GM21786 (cell line): ENCODE data around the gene OR2T29.
A peak's percentile ranks its signal among the peaks of the same experiment; 100 is the strongest.
"Not testable (repeated sequence)": the region's sequence is repeated elsewhere in the genome, so short reads cannot be mapped to it uniquely, and the experiment has no call there.

Experiments
- ATAC-seq: cut with Tn5 transposase; IDR thresholded peaks from one replicate; pipeline ENCODE4 v1.9.1; 2021; ENCODE audit not compliant: unreplicated experiment

Gene OR2T29, protein sequence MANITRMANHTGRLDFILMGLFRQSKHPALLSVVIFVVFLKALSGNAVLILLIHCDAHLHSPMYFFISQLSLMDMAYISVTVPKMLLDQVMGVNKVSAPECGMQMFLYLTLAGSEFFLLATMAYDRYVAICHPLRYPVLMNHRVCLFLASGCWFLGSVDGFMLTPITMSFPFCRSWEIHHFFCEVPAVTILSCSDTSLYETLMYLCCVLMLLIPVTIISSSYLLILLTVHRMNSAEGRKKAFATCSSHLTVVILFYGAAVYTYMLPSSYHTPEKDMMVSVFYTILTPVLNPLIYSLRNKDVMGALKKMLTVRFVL

GRCh38 chr1:248562672-248563071 is at the start of gene OR2T29:
Gene OR2T29, minus strand, starts transcription at chr1:248562772. Its CDS starts 3,281 bp downstream, at chr1:248559491.
- ATAC-seq: not testable (repeated sequence)

DNA sequence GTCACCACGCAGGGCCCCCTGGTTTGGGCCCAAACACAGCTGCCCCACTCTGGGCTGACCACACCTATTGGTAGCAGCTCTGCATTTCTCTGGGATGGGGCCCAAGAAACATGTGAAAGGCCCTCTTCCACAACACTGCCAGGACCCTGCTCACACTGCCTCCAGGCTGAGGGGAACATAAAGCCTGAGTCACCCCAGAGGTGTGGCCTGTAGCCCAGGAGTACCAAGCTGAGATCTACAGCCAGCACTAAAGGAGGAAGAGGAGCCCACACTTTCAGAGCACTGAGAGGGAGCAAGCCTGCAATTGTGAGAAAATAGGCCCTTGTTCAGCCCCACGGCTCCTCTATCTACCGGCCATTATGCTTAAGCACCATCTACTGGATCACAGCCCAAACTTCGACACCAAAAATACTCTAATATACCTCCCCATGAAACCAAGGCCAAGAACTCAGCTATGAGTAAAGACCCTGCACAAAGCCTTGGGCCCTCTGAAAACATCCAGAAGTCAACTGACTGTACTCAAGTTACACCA is 49.4 kb upstream of the OR2T29 start:
- ATAC-seq: no peak

DNA sequence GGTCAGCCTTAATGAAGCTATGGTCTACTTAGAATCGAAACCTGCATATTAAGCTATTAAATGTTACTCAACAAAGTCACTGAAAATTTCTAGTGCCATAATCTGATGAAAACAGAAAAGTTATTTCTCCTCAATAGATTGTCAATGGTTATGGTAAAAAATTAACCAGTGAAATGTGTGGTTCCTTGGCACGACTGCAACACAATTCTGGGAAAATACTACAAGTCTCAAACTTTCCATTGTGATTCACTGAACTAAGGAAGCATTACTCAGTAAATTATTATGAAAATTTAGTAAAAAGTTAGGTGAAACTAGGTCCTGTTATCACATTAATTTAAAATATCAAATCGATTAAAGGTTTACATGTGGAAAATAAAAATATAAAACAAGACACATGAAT is 47.7 kb upstream of the OR2T29 start:
- no peak for ATAC-seq

GRCh38 chr1:248599396-248599795 is 36.8 kb upstream of the OR2T29 start:
- ATAC-seq: no peak

- ATAC-seq: no peak
These were observed 35.0 kb upstream of the OR2T29 start, which contains the start of gene OR2T10 for GRCh38 chr1:248597589-248597988. Gene OR2T10, minus strand, starts transcription at chr1:248597700. Its CDS starts 3,932 bp downstream, at chr1:248593768.

- ATAC-seq: no peak
These were observed 34.0 kb upstream of the OR2T29 start for GRCh38 chr1:248596615-248597014.

- ATAC-seq: no peak
These were observed 30.7 kb upstream of the OR2T29 start for GRCh38 chr1:248593226-248593625.

GRCh38 chr1:248592655-248593054 is 30.1 kb upstream of the OR2T29 start:
- no peak for ATAC-seq

GRCh38 chr1:248590055-248590454 is 27.5 kb upstream of the OR2T29 start:
- no peak for ATAC-seq

- ATAC-seq: peak; percentile 77
These were observed 26.8 kb upstream of the OR2T29 start for GRCh38 chr1:248589334-248589733.

- no peak for ATAC-seq
These were observed 22.7 kb upstream of the OR2T29 start for GRCh38 chr1:248585266-248585665.

DNA sequence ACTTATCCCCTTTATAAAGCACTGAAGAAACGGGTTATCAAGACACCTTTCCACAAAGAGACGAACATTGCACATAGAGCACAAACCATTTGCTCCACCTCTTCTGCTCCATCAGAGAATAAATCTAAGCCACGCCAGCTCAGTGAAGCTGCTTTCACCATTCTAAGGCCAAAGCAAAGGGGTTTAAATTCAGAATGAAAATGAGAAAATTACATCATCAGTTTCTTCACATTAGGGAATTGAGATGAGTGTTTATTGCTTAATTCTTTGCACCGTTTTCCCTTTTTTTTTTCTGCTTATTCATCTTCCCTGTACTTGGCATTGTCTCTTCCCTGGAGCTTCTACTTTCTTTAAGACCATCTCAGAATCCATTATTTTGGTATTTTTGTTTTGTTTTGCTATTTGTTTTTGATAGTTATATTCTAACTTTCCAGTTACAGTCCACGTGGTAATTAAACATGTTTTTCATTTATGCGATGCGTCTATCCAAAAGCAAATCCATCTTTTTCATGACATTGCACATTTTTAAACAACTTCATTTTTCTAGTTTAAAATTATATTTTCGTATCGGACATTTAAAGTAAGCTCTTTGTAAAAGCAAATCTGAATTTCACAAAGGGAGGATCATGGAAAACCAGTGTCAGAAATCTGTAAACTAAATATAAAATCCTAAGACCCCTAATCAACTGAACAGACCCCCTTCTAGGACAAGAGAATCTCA is 13.8 kb upstream of the OR2T29 start:
- ATAC-seq: no peak

- ATAC-seq: not testable (repeated sequence)
These were observed 12.1 kb upstream of the OR2T29 start, which contains the start of gene OR2T34 for GRCh38 chr1:248574657-248575056. Gene OR2T34, minus strand, starts transcription at chr1:248574757. Its CDS starts 0 bp downstream, at chr1:248574757.

GRCh38 chr1:248573856-248574255 is 11.3 kb upstream of the OR2T29 start:
- ATAC-seq: not testable (repeated sequence)

- peak; percentile 43 for ATAC-seq
These were observed 9.5 kb upstream of the OR2T29 start for GRCh38 chr1:248572049-248572448.

DNA sequence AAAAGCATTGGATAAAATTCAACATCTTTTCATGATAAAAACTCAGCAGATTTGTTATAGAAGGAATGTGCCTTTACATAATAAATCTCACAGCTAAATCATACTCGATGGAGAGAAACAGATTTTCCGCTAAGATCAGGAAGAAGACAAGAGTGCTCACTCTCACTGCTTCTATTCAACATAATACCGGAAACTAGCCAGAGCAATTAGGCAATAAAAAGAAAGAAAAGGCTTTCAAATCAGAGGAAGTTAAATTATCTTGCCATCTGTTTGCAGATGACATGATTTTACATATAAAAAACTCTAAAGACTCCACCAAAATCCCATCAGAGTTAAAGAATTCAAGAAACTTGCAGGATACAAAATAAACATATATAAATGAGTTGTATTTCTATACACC is 8.2 kb upstream of the OR2T29 start:
- ATAC-seq: not testable (repeated sequence)

- not testable (repeated sequence) for ATAC-seq
These were observed 6.5 kb upstream of the OR2T29 start for GRCh38 chr1:248569049-248569448.

DNA sequence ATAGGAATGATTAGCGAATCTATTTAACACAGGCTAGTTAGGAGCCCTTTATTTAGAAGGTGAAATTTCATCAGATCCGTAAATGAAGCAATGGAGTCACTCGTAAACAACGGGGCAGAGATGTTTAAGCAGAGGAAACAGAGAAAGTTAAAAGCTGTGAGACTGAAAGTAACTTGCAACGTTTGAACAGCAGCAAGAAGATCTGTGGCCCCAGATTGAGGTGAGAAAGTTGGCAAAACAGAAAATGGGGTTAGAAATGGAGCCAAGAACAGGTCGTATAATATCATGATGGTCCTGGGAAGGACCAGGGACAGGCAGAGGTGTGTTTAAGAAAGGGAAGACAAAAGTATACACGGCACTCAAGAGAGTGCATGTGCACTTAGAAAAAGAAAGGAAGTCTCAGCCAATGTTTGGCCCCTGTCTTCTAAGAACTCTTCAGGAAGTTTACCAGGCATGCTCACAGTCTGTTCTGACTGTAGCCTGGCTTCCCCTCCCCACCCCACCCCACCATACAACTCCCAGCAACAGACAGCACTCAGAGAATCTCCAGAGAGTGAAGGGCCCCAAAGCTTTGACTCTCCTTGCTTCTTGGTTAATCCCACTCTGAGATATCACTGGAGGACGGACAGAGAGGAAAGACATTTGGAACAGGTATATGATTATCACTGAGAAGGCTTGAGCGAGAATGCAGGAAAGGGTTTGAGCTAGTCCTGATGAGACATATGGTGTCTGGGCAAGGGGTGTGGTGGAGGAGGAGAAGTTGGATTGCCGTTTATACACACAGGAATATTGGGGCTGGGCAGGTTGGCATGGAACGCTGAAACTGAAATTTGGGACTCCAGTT is 3.2 kb upstream of the OR2T29 start:
- ATAC-seq: peak; percentile 68

GRCh38 chr1:248551027-248551426 is 11.5 kb downstream of the OR2T29 start:
- not testable (repeated sequence) for ATAC-seq

GRCh38 chr1:248547383-248547782 is 15.2 kb downstream of the OR2T29 start:
- not testable (repeated sequence) for ATAC-seq

DNA sequence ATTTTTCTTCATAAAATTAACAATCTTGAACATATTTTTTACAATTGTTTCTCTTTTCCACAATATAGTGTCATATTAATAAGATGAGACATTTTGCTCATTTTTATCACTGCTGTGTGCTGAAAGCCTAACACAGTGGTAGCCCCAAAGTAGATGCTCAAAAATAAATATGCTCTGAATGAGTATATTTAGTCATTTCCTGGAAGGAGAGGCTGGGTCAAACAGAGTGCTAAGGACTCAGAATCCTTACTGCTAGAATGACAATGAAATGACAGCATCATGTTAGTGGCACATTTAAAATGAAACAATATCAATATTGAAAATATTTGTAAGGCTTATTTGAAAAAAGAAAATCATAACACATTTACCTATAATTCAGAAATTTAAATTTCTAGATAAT is 25.1 kb downstream of the OR2T29 start:
- not testable (repeated sequence) for ATAC-seq
